Nephron progenitor cell (in vitro differentiated cells): ENCODE results near the gene ERV3-1.
"Not testable (repeated sequence)": the region's sequence is repeated elsewhere in the genome, so short reads cannot be mapped to it uniquely, and the experiment has no call there.

ENCODE experiments used
- DNase-seq: peaks from one replicate; pipeline ENCODE4 v3.0.0; 2021
- H3K27ac Mint-ChIP-seq: 2 replicates; pipeline ENCODE4 v1.8.0; 2021; ENCODE audit warnings: mild to moderate bottlenecking, moderate library complexity, mixed read lengths
- H3K27me3 Mint-ChIP-seq: 2 replicates; pipeline ENCODE4 v1.8.0; 2021; ENCODE audit warnings: mild to moderate bottlenecking, low read depth, mixed read lengths; ENCODE audit not compliant: poor library complexity
- H3K36me3 Mint-ChIP-seq: 2 replicates; pipeline ENCODE4 v1.8.0; 2021; ENCODE audit warnings: low read depth, mixed read lengths
- H3K4me1 Mint-ChIP-seq: 2 replicates; pipeline ENCODE4 v1.8.0; 2021; ENCODE audit warnings: mixed read lengths
- H3K4me3 Mint-ChIP-seq: 2 replicates; pipeline ENCODE4 v1.8.0; 2021; ENCODE audit warnings: mild to moderate bottlenecking, moderate library complexity, mixed read lengths
- H3K9me3 Mint-ChIP-seq: 2 replicates; pipeline ENCODE4 v1.8.0; 2021; ENCODE audit warnings: mild to moderate bottlenecking, moderate library complexity, mixed read lengths
- CTCF ChIP-seq: fragments of 200-600 bp; sonication (generic); IDR thresholded peaks from 2 replicates; pipeline ENCODE4 v1.5.0; 2021; ENCODE audit warnings: antibody characterized with exemption

The ERV3-1 gene

GRCh38 chr7:64951250-64951848 is 55.1 kb downstream of the ERV3-1 start:
- peak; percentile 80 for TF ChIP-seq CTCF

GRCh38 chr7:64950673-64951072 is 55.8 kb downstream of the ERV3-1 start:
- H3K9me3 Mint-ChIP-seq, H3K36me3 Mint-ChIP-seq, DNase-seq, H3K4me3 Mint-ChIP-seq, H3K27ac Mint-ChIP-seq, H3K4me1 Mint-ChIP-seq: not testable (repeated sequence)
- H3K27me3 Mint-ChIP-seq = peaks cover 45% of the 10 kb centered on the region

More at GRCh38 chr7:64951250-64951848, 55.1 kb downstream of the ERV3-1 start:
- peaks cover 38% of the 10 kb centered on the region for H3K27me3 Mint-ChIP-seq
- H3K4me3 Mint-ChIP-seq = no peak overlapping the region
- H3K4me1 Mint-ChIP-seq = no peaks in the 10 kb centered on the region
- no peak for DNase-seq
- H3K27ac Mint-ChIP-seq = no peak overlapping the region
- H3K36me3 Mint-ChIP-seq = no peaks in the 10 kb centered on the region
- H3K9me3 Mint-ChIP-seq = peaks cover 10% of the 10 kb centered on the region

GRCh38 chr7:64948774-64949173 is 57.7 kb downstream of the ERV3-1 start:
- H3K4me1 Mint-ChIP-seq, H3K9me3 Mint-ChIP-seq, H3K4me3 Mint-ChIP-seq, DNase-seq, H3K27ac Mint-ChIP-seq, H3K36me3 Mint-ChIP-seq: not testable (repeated sequence)
- peaks cover 60% of the 10 kb centered on the region for H3K27me3 Mint-ChIP-seq

GRCh38 chr7:64947252-64948000 is 59.1 kb downstream of the ERV3-1 start:
- H3K27me3 Mint-ChIP-seq = peaks cover 60% of the 10 kb centered on the region
- TF ChIP-seq CTCF = no peak
- peak; percentile 41 for DNase-seq
- H3K27ac Mint-ChIP-seq = no peak overlapping the region
- H3K36me3 Mint-ChIP-seq = no peaks in the 10 kb centered on the region
- H3K4me1 Mint-ChIP-seq = no peaks in the 10 kb centered on the region
- no peaks in the 10 kb centered on the region for H3K9me3 Mint-ChIP-seq
- peak overlapping the region; percentile 78 for H3K4me3 Mint-ChIP-seq

- Mint-ChIP-seq H3K4me1 (no peaks in the 10 kb centered on the region), H3K27me3 (peaks cover 60% of the 10 kb centered on the region), H3K27ac (no peak overlapping the region), H3K36me3 (no peaks in the 10 kb centered on the region), H3K9me3 (no peaks in the 10 kb centered on the region), H3K4me3 (peak overlapping the region; percentile 28)
- no peak for TF ChIP-seq CTCF
- peak; percentile 27 for DNase-seq
These were observed 59.7 kb downstream of the ERV3-1 start for GRCh38 chr7:64946772-64947171.

GRCh38 chr7:64945503-64946175 is 60.8 kb downstream of the ERV3-1 start:
- Mint-ChIP-seq H3K36me3 (no peaks in the 10 kb centered on the region), H3K4me1 (no peaks in the 10 kb centered on the region), H3K4me3 (no peak overlapping the region), H3K27me3 (peaks cover 60% of the 10 kb centered on the region), H3K27ac (no peak overlapping the region), H3K9me3 (no peaks in the 10 kb centered on the region)
- no peak for TF ChIP-seq CTCF
- DNase-seq = no peak

- not testable (repeated sequence) for H3K9me3 Mint-ChIP-seq, H3K36me3 Mint-ChIP-seq, DNase-seq, H3K4me3 Mint-ChIP-seq, H3K27ac Mint-ChIP-seq, H3K4me1 Mint-ChIP-seq
- H3K27me3 Mint-ChIP-seq = peaks cover 56% of the 10 kb centered on the region
These were observed 61.6 kb downstream of the ERV3-1 start for GRCh38 chr7:64944667-64945502.
